NOMO-1 treated with dmso at 0.1 percent for 144 hours (cell line): ENCODE data around the gene HACD2.

Experiments used
- DNase-seq: peaks from one replicate; lab custom pipeline; 2025; ENCODE audit not compliant: unreplicated experiment; lab: John Stamatoyannopoulos, UW

HACD2 gene

DNA sequence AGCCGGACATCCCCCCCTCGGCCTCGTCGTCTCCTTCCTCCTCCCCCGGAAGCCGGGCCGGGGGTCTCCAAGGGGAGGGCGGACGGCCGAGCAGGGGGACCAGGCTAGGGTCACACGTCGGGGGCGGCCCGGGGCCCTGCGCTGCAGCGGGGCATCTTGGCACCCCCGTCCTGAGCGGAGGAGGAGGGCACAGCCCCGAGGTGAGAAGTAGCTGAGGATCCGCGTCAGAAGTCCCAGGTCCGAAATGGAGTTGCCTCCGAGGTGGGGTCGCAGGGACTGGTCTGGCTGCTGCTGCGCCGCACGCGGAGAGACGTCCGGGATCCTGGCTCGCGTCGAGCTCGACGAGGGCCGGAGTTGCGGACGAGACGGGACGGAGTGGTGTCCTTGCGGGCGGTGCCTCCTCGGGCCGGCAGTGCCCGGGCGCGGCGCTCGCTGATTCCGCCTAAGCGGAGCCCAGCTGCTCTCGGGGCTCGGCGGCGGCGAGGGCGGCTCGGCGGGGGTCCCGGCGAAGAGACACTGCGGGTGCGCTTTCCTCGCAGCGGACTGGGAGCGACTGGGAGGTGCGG, 136.2 kb downstream of the HACD2 start, which contains the start of gene ADCY5:
ADCY5 (minus strand) TSS at position 555 of the 566 bp plus-strand sequence; CDS start at position 10, 545 bp downstream.
- no peak for DNase-seq

DNA sequence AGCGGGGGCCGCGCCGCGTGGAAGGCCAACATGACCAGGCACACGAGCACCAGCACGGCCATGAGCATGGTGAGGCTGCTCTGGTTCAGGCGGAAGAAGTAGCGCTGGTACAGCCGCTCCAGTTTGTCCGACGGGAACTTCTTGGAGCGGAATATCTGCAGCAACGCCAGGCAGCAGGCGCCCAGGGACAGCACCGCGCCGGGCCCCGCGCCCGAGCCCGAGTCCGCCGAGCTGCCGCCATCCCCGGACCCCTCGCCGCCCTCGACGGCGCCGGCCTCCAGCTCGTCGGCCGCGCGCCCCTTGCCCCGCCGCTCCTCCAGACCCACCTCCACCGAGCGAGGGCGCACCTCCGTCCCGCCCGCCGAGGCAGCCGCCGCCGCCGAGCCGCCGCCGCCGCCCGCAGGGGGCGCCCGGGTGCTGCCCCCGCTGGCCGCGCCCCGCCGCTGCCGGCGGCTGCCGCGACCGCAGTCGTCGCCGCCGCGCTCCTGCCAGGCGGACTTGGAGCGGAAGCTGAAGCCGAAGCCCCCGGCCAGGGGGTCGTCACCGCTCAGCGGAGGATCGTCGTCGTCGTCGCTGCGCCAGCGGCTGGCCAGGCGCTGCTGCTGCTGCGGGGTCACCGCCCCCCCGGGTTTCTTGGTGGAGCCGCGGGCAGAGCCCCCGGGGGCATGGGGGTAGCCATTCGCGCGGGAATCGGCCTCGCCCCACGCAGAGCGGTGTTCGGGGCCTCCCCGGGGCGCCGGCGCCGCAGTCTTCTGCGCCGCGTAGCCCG, 136.9 kb downstream of the HACD2 start:
- DNase-seq: no peak

DNA sequence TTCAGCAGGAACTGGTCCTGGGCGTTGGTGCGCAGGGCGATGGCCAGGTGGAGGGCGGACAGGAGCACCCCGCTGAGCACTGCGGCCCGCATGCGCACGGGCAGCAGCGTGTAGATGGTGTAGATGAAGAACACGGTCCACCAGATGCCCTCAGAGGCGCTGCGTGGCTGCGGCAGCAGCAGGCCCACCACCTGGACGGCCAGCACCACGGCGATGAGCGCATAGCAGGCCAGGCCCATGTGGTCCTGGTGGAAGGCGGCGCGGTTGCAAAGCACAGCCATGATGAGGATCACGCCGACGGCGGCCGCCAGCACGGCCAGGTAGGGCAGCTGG, 137.5 kb downstream of the HACD2 start:
- DNase-seq: no peak

- no peak for DNase-seq
These were observed 138.2 kb downstream of the HACD2 start for GRCh38 chr3:123446610-123447109.

- DNase-seq: no peak
These were observed 138.6 kb downstream of the HACD2 start for GRCh38 chr3:123446210-123446609.

- DNase-seq: no peak
These were observed 139.2 kb downstream of the HACD2 start for GRCh38 chr3:123445702-123446101.

DNA sequence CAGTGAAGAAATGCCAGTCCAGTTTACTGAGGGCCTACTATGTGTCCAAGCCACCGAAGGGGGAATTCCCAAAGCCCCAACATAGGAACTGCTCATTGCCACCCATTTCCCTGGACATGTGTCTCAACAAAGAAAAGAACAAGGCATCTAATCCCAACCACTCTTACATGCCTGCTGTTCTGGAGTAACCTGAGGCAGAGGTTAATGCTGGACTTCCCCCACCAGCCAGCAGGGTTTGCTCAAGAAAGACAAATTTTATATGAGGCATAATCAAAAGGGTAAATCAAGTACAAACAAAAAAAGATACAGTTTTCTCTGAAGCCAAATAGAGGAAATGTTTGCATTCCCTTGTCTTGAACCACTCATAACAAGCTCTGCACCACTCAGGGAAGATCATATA, 140.1 kb downstream of the HACD2 start:
- no peak for DNase-seq

GRCh38 chr3:123444023-123444422, 140.8 kb downstream of the HACD2 start:
- no peak for DNase-seq

DNA sequence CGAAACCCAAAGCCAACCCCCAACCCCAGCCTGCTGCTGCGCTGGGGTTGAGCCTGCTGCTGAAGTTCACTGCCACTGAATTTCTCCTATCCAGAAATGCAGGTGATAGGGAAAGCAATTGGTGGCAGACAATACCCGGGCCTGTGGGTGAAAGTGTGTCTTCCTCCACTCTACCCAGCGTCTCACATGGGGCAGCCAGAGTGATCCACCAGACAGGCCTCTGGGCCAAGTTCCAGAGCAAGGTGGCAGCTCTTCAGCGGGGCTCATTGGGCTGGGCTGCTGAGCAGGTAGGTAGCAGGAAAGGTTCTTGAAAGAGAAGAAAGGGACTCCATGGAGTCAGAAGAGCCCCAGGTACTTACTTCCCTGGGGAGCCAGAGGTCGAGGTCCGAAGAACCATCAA, 141.9 kb downstream of the HACD2 start:
- DNase-seq: no peak

DNA sequence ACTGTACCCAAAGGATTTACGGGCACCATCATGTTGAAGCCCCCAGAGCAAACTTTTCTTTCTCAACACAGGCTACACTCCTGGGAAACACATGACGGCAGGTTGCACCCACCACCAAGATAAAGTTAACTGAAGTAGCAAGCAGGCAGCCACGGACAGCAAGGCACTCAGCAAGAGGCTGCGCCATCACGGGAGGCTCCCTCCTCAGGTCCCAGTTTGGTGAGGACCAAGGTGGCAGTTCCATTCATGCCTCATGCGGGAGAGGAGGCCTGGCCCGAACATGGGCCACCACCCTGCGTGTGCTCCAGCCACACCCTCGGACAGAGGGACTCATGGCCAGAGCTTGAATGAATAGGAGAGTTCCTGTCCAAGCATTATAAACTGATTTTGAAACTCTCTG, 142.7 kb downstream of the HACD2 start:
- no peak for DNase-seq
